Midbrain (tissue), 1 donor: ENCODE results near the gene MITF.
A peak's percentile ranks its signal among the peaks of the same experiment; 100 is the strongest.

ENCODE experiments used
- DNase-seq: peaks from one replicate; lab custom pipeline; 2025; lab: John Stamatoyannopoulos, UW

The MITF gene

DNA sequence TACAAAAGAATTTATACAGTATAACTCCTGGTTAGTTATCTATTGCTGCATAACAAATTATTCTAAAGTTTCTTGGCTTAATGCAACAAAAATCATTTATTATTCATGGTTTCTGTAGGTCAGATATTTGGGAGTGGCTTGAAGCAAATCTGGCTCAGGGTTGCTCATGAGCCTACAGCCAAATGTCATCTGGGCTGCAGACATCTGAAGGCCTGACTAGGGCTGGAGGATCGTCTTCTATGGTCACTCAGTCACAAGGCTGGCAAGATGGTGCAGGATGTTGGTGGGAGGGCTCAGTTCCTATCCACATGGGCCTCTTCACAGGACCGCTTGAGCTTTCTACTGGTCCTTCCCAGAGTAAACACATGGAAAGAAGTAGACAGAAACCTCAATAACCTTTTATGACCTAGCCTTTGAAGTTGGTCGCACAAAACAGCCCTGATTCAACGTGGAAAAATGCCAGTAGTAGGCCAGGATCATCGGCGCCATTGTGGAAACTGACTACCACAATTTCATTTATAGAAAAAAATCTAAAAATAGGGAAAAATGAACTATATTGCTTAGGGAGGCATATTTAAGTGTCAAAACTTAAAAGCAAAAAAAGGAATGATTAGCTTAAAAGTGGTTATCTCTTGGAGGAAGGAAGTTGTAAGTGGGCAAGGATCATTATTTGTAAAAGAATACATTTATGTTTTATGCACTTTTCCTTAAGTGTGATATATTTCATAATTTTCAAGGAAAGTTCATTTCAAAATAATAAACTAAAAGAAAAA lies 9.9 kb upstream of the MITF start:
- DNase-seq = no peak

DNA sequence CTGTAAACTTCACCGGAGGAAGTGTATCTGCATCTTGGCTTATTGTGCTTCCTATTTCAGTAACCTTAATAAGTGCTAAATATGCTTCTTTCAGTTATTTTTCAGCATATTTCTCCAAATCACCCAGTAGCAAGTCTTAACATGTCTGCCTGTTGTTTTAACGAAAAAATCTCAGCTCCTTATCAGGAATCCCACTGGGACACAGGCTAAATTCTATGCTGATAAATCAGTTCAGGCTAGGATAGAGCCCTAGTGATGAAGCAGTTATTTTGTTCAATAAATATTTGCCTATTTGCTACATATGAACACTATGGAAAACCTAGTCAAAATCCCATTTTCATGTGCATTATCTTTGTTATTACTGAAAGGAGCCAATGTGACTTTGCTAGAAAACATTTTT lies 8.2 kb upstream of the MITF start:
- no peak for DNase-seq

DNA sequence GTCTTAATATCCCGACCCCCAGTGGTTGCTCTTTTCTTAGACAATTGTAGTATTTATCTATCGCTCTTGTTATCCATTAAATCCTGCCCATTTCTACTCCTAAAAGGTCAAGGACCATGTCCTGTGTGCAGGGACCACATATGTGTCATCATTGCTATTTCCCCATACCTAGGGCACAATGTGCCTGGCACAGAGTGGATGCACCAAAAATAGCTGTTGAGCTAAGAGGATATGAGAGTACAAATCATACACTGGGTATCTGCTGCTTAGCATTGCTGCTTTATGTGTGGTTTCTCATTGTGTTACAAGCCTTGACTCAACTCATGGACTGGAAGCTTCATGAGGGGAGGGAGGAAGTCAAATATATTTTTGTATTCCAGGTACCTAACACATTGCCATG lies 3.4 kb upstream of the MITF start:
- no peak for DNase-seq

DNA sequence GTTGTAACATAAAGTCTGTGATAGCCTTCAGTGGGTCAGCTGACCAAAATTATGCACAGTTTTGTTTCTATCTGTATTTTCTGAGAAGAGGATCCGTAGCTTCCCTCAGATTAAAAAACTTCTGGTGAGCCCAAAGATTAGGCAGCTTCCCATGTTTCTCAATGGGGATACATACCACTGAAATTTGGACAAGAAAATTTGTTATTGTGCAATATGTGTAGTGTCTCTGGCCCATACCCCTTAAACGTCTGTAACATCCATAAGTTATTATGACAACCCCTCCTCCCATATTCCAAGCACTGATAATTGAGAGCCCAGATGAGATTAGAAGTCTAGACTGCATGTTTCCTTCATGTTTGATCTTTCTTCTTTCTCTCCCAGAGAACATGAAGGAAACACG lies 1.9 kb upstream of the MITF start:
- DNase-seq = no peak

DNA sequence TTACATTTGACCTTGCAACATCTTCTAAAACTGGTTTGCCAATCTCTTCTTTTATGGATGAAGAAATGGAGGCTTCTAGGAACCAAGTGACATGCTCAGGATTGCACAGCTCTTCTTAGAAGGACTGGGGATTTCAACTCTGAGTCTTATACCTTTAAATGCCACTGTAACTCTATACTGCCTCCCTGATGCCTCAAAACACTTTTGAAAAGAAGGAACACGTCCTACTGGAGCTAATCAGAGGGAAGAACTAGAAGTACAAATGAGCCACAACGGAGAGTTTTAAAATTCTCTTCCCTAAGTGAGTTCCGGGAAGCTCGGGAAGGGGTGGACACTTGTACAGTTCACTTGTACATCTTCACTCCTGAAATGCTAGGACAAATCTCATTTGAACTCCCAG lies 949 bp upstream of the MITF start:
- no peak for DNase-seq

DNA sequence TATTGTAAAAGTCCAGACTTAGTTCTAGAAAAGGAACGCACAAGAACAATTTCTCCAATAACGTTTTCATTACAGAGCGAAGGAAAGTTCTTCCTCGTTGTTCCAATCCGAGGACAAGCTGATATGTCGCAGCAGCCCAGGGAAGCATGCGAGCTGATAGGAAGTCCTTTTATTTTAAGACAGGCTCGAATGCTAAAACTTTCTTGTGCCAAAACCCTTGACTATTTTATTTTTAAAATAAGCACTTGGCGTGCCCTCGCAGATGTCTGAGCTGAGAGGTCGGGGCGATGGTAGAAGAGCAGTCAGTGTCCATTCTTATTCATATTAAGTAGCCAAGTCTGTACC lies 433 bp upstream of the MITF start:
- peak; percentile 74 for DNase-seq

DNA sequence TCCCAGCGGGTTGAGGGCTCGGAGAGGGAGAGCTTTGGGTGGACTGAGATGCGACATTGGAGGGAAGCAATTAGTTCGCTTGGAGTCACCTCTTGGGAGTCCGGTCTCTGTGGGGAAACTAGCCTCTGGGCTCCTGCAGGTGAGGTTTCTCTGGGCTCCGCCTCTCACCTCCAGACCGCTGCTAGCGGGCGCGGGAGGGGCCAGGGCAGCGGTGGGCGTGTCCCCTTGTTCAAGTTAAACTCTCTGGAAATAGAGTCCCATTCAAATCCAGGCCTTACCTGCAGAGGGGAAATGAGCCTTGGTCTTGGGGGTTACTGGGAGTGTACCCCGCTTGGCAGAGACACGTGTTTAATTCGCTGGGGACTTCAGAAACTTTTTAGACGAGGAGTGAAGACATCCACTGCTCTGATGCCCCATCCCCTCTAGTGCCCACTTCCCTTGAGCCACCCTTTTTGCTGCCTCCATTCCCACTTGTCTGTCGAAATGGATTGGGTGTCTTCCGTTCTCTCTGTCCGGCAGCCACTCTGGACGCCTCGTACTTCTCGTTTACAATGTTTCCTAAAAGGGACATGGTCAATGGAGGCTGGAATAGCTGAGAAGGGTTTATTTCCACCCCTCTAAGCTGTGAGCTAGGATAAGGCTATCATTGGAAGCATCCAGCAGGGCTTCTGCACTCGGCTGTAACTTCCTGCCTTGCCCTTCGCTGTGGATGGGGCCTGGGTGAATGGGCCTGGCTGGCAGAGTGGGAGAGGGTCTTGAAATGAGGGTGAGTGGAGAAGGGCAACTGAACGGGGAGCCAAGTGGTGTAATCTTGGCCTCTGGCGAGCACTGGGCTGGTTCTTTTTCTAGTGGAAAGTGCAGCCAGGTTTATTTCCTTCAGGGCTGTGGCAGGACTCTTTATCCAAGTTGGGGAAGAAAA lies 1.1 kb downstream of the MITF start:
- peak; percentile 23 for DNase-seq

DNA sequence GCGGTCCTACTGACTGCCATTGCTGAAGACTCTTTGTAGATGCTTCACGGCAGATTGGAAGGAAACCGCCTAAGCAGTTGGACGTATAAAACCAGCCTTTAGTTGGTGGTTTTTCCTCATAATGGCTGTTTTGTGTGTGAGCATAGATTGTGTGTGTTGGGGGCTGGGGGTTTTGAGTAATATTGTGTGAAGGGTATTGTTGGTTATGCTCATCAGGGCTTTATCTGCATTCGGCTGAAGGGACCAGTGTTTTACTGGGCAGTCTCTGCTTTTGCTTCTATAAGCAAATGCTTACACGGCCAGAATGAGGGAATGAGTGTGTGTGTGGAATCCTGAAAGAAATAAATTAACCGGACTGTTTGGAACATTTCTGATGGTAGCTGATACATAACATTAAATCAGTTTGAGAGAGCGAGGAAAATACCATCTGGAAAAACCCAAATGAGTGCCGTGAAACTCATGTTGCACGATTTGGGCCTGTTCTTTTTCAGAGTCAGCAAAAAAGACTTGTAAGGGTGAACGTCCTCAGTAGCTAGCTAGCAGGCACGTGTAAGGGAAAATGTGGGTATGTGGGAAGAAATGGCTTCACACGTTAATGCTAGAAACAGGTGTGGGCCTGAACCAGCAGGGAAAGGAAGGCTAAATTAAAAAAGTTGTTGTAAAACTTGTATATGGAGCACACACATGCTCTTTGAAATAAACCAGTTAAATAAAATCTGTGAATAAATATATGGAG lies 1.9 kb downstream of the MITF start:
- no peak for DNase-seq

DNA sequence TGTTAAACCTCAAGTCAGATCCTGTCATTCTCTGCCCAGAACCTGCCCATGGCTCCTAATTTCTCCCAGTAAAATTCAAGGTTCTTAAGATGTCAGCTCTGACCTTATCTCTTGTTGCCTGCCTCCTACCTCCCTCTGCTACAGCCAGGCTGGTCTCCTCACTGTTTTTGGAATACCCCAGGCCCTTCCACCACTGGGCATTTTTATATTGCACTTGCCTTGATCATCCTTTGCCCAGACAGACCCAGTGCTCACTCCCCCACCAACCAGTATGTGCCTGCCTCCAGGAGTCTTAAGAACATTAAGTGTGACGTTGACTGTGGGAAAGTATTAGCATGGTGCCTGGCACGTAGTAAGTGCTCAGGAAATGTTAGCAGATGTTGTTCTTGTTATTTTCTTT lies 3.1 kb downstream of the MITF start:
- DNase-seq = no peak

DNA sequence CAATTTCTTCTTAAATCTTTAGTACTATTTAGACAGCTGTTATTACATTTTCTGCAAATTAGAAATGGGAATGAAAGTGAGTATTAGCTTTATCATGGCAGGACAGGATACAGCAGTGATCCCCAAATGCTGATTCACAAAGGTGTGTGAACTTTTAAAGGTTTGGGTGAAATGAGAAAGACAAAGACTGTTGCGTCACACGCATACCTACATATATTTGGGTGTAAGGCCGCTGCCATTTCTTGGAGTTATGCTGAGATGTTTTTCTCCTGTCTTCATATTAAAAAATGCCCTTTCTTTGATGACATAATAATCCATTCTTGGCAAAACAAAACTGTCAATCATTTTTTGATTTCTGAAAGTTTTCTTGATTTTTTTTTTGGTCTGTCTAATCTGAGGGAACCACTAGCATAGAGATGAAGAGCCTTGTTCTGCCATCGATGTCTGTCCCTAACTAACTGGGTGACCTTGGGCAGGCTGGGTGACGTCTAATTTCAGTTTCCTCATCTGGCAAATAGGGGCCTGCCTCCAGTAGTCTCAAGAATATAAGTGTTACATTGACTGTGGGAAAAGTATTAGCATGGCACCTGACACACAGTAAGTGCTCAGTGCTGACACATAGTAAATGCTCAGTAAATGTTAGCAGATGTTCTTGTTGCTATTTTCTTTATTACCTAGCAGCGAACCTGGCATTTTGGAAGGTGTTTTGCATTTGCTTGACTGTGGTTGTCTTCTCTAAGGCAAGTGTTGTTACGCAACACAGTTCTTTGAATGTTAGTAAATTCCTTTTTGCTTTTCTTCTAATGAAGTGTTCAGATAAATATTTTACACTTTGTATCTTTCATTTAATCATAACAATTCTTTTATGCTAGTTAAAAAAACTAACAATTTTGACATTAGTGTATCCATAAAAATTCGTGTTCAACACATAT lies 5.0 kb downstream of the MITF start:
- no peak for DNase-seq

DNA sequence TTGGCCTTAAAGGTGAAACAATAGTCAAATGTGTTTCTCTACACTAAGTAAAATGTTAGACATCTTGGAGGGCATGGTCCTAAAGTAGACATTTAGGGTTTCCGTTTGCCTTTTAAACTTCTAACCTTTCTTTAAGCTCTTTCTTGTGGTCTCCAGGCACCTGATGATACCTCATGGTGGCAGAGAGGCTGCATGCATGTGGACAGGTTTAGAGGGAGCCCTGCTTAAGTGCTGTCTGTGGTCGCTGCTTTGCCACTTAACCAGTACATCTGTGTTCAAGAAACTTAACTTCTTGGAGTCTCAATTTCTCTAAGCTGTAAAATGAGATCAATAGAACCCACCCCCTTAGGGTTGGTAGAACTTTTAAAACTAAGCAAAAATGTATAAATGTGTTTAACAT lies 6.2 kb downstream of the MITF start:
- no peak for DNase-seq

DNA sequence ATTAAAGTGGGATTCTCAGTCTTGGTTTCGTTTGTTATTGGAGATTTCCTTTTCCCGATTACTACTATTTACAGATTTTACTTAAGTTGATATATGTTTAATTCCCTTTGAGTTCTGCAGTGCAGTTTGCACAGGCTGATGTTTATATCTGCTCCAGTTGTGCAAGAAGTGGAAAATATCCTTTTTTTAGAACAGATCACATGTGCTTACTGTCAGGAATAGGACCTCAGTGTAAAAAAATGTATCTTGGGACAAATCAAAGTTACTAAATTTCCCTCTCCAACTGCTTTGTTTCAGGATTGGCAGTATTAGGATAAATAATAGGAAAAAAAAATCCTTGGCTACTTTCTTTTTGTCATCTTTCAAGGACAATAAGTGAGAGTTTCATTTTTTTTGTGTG lies 6.9 kb downstream of the MITF start:
- no peak for DNase-seq

DNA sequence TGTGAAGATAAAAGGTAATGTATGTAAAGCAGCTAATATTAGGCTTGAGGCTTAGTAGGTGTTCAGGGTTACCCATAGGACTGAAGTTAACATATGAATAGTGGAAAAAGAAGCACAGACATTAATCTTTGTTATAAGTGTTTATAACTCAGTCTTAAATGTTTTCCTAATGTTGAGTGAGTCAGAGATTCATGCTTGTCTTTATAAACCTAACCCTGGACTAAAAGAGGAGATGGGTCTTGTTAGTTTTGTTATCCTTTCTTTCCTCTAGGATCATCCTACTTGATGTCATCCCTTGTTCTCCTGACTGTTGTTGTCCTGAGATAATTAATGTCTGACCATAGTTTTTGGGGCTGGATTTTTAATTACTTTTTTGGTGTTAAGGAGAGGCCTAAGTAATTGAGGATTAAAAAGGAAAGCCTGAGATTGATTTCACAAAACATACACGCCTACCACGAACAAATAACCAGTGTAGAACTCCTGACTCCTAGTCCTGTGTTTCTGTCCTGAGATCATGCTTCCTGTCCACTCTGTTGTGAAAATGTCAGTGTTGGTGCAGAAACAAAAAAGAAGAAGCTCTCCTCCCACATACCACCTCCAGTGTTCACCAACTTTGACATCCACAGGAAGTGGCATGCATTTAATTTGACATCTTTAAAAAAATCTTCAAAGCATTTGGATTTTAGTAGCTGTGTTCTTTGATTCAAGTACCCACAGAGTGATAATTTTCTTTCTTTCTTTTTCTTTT lies 8.4 kb downstream of the MITF start:
- no peak for DNase-seq

DNA sequence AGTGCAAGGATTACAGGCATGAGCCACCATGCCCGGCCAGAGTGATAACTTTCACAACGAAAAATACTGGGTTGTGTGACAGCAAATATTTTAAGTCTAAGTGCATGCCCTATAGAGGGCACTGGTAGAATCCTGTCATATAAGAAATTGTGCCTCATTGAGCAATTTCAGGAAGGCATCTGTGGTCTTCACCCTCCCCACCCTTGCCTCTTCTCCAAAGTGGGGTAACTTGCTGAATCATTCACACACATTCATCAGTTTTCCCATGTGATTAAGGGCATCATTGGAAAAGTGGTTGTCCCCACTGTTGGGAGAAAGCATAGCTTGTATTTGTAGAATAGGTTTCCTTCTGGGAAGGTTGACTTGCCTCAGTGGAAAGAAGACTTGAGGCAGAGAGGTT lies 9.2 kb downstream of the MITF start:
- DNase-seq = no peak

DNA sequence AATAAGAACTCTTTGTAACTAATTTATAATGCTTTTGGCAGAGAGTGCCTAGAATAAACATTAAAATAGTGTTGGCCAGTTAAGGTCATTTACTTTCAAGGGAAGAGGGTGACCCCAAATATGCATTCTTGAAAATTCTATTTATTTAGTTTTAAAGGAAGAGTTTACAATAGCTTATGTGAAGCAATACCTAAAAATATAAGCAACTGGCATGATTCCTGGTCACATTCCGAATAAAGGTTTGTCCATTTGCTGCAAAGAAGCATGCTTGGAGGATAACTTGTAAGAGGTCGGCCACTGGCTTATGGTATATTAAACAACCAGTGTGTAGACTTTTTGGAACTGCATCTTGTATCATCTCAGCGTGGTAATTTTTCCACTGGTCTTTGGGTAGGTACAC lies 10.2 kb downstream of the MITF start:
- no peak for DNase-seq

DNA sequence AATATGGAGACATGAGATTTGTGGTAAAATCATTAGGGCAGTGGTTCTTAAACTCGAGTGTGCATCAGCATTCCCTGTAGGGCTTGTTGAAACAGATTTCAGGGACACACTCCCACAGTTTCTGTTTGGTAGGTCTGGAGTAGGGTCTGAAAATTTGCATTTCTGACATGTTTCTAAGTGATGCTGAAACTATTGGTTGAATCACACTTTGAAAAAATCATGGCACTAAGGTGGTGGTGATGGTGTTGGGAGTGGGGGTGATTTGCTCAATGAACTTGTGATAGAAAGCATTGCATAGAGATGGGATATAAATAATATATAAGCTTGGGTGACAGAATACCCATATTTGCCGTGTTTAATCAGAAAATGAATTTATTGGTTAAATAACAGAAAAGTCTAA lies 11.3 kb downstream of the MITF start:
- no peak for DNase-seq

DNA sequence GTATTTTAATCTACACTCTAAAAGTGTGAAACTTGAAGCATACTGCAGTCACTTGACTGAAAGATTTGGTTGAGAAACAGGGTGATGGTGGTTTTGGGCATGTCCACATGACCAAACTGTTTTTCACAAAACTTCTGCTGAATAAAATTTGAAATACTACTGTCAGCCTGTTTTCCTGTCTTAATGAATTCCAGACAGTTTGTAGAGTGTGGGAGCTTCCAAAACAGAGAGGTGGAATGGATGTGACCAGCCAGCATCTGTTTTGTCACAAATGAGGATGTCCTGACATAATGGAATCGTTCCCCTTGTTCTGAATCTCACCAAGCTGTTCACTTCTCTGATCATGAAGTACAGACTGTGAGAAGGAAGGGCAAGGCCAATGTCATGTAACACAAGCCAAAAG lies 11.8 kb downstream of the MITF start:
- no peak for DNase-seq

DNA sequence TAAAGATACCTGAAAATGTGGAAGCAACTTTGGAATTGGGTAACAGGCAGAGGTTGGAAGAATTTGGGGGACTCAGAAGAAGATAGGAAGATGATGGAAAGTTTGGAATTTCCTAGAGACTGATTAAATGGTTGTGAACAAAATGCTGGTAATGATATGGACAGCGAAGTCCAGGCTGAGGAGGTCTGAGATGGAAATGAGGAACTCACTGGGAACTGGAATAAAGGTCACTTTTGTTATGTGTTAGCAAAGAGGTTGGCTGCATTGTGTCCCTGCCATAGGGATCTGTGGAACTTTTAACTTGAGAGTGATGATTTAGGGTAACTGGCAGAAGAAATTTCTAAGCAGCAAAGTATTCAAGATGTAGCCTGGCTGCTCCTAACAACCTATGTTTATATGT lies 13.0 kb downstream of the MITF start:
- no peak for DNase-seq

DNA sequence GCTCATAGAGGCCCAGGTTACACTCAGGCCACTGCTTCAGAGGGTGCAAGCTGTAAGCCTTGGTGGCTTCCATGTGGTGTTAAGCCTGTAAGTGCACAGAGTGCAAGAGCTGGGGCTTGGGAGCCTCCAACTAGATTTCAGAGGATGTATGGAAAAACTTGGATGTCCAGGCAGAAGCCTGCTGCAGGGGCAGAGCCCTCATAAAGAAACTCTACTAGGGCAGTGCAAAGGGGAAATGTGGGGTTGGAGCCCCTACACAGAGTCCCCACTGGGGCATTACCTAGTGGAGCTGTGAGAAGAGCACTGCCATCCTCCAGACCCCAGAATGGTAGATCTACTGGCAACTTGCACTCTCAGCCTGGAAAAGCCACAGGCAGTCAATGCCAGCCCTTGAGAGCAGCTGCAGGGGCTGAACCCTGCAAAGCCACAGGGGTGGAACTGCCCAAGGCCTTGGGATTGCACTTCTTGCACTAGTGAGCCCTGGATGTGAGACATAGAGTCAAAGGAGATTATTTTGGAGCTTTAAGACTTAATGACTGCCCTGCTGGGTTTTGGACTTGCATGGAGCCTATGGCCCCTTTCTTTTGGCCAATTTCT lies 14.0 kb downstream of the MITF start:
- no peak for DNase-seq

DNA sequence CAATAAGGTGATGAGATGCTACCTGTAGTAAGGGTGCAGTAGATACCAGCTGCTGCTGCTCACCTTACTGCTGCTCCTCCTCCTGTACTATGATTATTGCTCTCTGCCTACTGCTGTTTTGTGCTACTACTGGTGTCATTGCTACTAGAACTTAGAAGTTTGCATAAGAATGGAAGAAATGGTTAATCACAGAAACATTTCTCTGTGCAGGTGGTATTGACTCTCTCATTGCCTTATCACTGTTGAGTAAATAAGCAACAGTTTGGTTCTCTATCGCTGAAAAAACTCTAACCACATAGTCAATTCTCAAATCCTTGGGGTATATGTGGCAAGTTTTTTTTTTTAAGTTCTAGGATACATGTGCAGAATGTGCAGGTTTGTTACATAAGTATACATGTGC lies 16.5 kb downstream of the MITF start:
- DNase-seq = no peak
